ENCODE data around the gene CHCHD6.

Gene CHCHD6

DNA sequence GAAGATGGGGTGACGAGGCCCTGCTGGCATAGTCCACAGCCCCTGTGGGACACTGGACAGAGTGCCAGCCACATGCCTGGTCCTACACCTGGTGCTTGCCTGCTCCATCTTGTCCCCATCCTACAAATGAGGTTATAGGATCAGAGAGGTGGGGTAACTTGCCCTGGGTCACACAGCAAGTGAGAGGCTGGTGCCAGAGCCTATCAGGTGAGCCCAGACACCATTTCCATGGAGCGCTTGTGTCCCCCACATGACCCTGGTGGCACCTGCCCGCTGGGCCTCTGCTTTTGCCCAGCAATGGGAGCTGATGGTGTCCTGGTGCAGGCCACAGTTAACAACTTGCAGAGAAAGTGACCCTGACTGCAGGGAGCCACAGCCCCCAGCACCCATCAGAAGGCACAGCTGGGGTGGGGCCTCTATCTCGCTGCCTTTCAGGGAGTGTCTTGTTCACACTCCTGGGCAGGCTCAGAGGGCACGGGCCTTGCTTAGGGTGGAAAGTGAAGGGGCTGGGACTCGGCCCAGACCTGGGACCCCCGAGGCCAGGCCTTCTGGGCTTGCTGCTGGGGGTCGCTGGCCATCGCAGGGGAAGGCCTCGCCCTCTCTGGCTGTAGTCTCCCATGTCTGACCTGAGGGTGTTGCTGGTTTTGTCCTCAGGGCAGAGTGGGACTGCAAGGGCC, 286.1 kb downstream of the CHCHD6 start:
- TF ChIP-seq SIN3A (IDR thresholded peaks at IDR 0.05; ENCODE audit: borderline replicate concordance, insufficient read depth, low read length) (no peak), TAF1 (IDR thresholded peaks at IDR 0.05; ENCODE audit: borderline replicate concordance, insufficient read depth, low read length) (no peak), FOXP2 (optimal IDR thresholded peaks at IDR 0.05; ENCODE audit: borderline replicate concordance, extremely low read depth, extremely low read length, insufficient read depth) (no peak), POLR2AphosphoS5 (IDR thresholded peaks at IDR 0.05; ENCODE audit: low read depth, low read length) (no peak), REST (IDR thresholded peaks at IDR 0.05; ENCODE audit: insufficient read depth in 1 of 2, low read depth in 2 of 2, low read length in 2 of 2) (no peak)

GRCh38 chr3:126990890-126991289, 286.9 kb downstream of the CHCHD6 start:
- TF ChIP-seq REST (IDR thresholded peaks at IDR 0.05; ENCODE audit: insufficient read depth in 1 of 2, low read depth in 2 of 2, low read length in 2 of 2) (no peak), TAF1 (IDR thresholded peaks at IDR 0.05; ENCODE audit: borderline replicate concordance, insufficient read depth, low read length) (no peak), FOXP2 (optimal IDR thresholded peaks at IDR 0.05; ENCODE audit: borderline replicate concordance, extremely low read depth, extremely low read length, insufficient read depth) (no peak), SIN3A (IDR thresholded peaks at IDR 0.05; ENCODE audit: borderline replicate concordance, insufficient read depth, low read length) (no peak), POLR2AphosphoS5 (IDR thresholded peaks at IDR 0.05; ENCODE audit: low read depth, low read length) (no peak)

DNA sequence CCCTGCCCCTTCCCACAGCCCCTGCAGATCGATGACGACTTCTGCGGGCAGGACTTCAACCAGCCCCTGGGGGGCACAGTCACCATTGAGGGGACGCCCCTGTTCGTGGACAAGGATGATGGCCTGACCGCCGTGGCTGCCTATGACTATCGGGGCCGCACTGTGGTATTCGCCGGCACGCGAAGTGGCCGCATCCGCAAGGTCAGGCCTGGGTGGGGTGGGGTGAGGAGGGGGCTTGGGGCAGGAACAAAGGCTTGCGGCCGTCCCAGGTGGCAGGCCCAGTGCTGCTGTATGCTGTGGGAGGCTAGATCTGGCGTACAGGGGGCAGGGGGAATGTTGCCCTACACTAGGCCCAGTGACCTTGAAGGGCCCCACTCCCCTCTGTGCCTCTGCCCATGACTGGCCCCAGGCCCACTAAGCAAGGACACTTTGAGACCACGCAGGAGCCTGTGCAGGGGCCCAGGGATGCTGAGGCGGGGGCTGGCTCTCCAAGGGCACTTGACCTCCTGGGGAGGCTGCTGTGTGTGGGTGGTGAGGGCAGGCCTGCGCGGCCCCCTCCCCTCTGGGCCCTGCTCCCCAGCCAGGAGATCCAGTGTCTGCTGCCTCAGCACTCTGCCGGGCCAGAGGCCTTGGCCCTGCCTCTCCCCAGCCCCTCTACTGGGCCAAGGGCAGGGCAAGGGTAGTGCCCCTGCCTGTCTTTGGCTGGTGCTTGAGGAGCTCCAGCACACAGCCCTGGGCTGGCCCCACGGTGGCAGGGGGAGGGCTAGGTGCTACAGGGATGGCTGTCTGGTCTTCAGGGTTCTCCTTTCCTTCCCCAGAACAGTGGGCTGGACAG, 287.5 kb downstream of the CHCHD6 start:
- TF ChIP-seq POLR2AphosphoS5 (IDR thresholded peaks at IDR 0.05; ENCODE audit: low read depth, low read length) (no peak), FOXP2 (optimal IDR thresholded peaks at IDR 0.05; ENCODE audit: borderline replicate concordance, extremely low read depth, extremely low read length, insufficient read depth) (no peak), TAF1 (IDR thresholded peaks at IDR 0.05; ENCODE audit: borderline replicate concordance, insufficient read depth, low read length) (no peak), REST (IDR thresholded peaks at IDR 0.05; ENCODE audit: insufficient read depth in 1 of 2, low read depth in 2 of 2, low read length in 2 of 2) (no peak), SIN3A (IDR thresholded peaks at IDR 0.05; ENCODE audit: borderline replicate concordance, insufficient read depth, low read length) (no peak)

GRCh38 chr3:126992216-126992615, 288.2 kb downstream of the CHCHD6 start:
- TF ChIP-seq FOXP2 (optimal IDR thresholded peaks at IDR 0.05; ENCODE audit: borderline replicate concordance, extremely low read depth, extremely low read length, insufficient read depth): no peak
- no peak for TF ChIP-seq TAF1 (IDR thresholded peaks at IDR 0.05; ENCODE audit: borderline replicate concordance, insufficient read depth, low read length)
- TF ChIP-seq POLR2AphosphoS5 (IDR thresholded peaks at IDR 0.05; ENCODE audit: low read depth, low read length): no peak
- TF ChIP-seq SIN3A (IDR thresholded peaks at IDR 0.05; ENCODE audit: borderline replicate concordance, insufficient read depth, low read length): no peak
- no peak for TF ChIP-seq REST (IDR thresholded peaks at IDR 0.05; ENCODE audit: insufficient read depth in 1 of 2, low read depth in 2 of 2, low read length in 2 of 2)
